GM06990 (cell line): ENCODE measurements around the gene NAGK.

ENCODE experiments used
- DNase-seq: peaks from one replicate; pipeline ENCODE4 v3.0.0-alpha.2; 2011; ENCODE audit not compliant: insufficient read length; ENCODE audit errors: extremely low read depth
- H3K27me3 ChIP-seq: replicated peaks from 2 replicates; pipeline ENCODE4 v1.6.0; 2011; ENCODE audit warnings: low read length; ENCODE audit not compliant: control insufficient read depth, insufficient read depth
- H3K36me3 ChIP-seq: 2 replicates; pipeline ENCODE4 v1.5.1; 2011; ENCODE audit warnings: low read length; ENCODE audit not compliant: control insufficient read depth, insufficient read depth
- H3K4me3 ChIP-seq: replicated peaks from 2 replicates; pipeline ENCODE4 v1.5.1; 2011; ENCODE audit warnings: low read depth, mild to moderate bottlenecking, control low read depth, low read length
- CTCF ChIP-seq: IDR thresholded peaks from 2 replicates; pipeline ENCODE4 v1.5.1; 2011; ENCODE audit warnings: low read length, control low read depth, mild to moderate bottlenecking, inconsistent platforms; ENCODE audit not compliant: insufficient read depth, poor library complexity, severe bottlenecking

The NAGK gene

GRCh38 chr2:71108091-71108490 lies 39.6 kb downstream of the NAGK start:
- H3K27me3 ChIP-seq, result no peaks in the 10 kb centered on the region
- H3K4me3 ChIP-seq, result no peak overlapping the region
- no peak for TF ChIP-seq CTCF
- no peak for DNase-seq
- H3K36me3 ChIP-seq, result no peaks in the 10 kb centered on the region; the same call in 1 of the 2 replicates

- TF ChIP-seq CTCF, result no peak
- Histone ChIP-seq H3K36me3 (peaks cover 11% of the 10 kb centered on the region), H3K27me3 (no peaks in the 10 kb centered on the region), H3K4me3 (no peak overlapping the region)
- DNase-seq, result no peak
Measured at GRCh38 chr2:71113843-71114242, 45.4 kb downstream of the NAGK start.

- Histone ChIP-seq H3K4me3 (no peak overlapping the region), H3K27me3 (no peaks in the 10 kb centered on the region), H3K36me3 (peaks cover 18% of the 10 kb centered on the region)
- DNase-seq, result no peak
- TF ChIP-seq CTCF, result no peak
Measured at GRCh38 chr2:71117063-71117462, 48.6 kb downstream of the NAGK start.

GRCh38 chr2:71120195-71120594 lies 51.7 kb downstream of the NAGK start:
- DNase-seq, result no peak
- Histone ChIP-seq H3K36me3 (peaks cover 19% of the 10 kb centered on the region), H3K27me3 (no peaks in the 10 kb centered on the region), H3K4me3 (no peak overlapping the region)
- TF ChIP-seq CTCF, result no peak

- Histone ChIP-seq H3K36me3 (peaks cover 19% of the 10 kb centered on the region), H3K27me3 (no peaks in the 10 kb centered on the region), H3K4me3 (no peak overlapping the region)
- no peak for TF ChIP-seq CTCF
- DNase-seq, result no peak
Measured at GRCh38 chr2:71121479-71121878, 53.0 kb downstream of the NAGK start.
